GM19035 (cell line): ENCODE results near the gene LHFPL3.
"Not testable (repeated sequence)": the region's sequence is repeated elsewhere in the genome, so short reads cannot be mapped to it uniquely, and the experiment has no call there.

ENCODE experiments used
- ATAC-seq: cut with Tn5 transposase; IDR thresholded peaks from one replicate; pipeline ENCODE4 v1.9.1; 2021; ENCODE audit not compliant: unreplicated experiment

The LHFPL3 gene

GRCh38 chr7:104891949-104892348 is 563.5 kb downstream of the LHFPL3 start:
- ATAC-seq = no peak

GRCh38 chr7:104894314-104894713 is 565.9 kb downstream of the LHFPL3 start:
- no peak for ATAC-seq

- no peak for ATAC-seq
Observed at GRCh38 chr7:104894726-104895521, 566.5 kb downstream of the LHFPL3 start.

GRCh38 chr7:104895522-104896236 is 567.3 kb downstream of the LHFPL3 start:
- no peak for ATAC-seq

GRCh38 chr7:104898434-104898833 is 570.0 kb downstream of the LHFPL3 start:
- no peak for ATAC-seq

GRCh38 chr7:104900525-104901239 is 572.3 kb downstream of the LHFPL3 start:
- ATAC-seq = no peak

- ATAC-seq = no peak
Observed at GRCh38 chr7:104901240-104901619, 572.8 kb downstream of the LHFPL3 start.

GRCh38 chr7:104902183-104902582 is 573.8 kb downstream of the LHFPL3 start:
- no peak for ATAC-seq

GRCh38 chr7:104903044-104903443 is 574.6 kb downstream of the LHFPL3 start:
- ATAC-seq = no peak

- no peak for ATAC-seq
Observed at GRCh38 chr7:104903846-104904245, 575.4 kb downstream of the LHFPL3 start.

GRCh38 chr7:104906032-104906431 is 577.6 kb downstream of the LHFPL3 start:
- no peak for ATAC-seq

GRCh38 chr7:104906556-104906955 is 578.2 kb downstream of the LHFPL3 start:
- ATAC-seq = no peak

- ATAC-seq = no peak
Observed at GRCh38 chr7:104908636-104909035, 580.2 kb downstream of the LHFPL3 start.

GRCh38 chr7:104909096-104909495 is 580.7 kb downstream of the LHFPL3 start:
- ATAC-seq = no peak

- ATAC-seq = no peak
Observed at GRCh38 chr7:104914421-104914820, 586.0 kb downstream of the LHFPL3 start.

- no peak for ATAC-seq
Observed at GRCh38 chr7:104921596-104921995, 593.2 kb downstream of the LHFPL3 start.

- ATAC-seq = no peak
Observed at GRCh38 chr7:104922182-104923009, 594.0 kb downstream of the LHFPL3 start.

- ATAC-seq = peak; percentile 98
Observed at GRCh38 chr7:104923010-104923421, 594.6 kb downstream of the LHFPL3 start.

- not testable (repeated sequence) for ATAC-seq
Observed at GRCh38 chr7:104926189-104926588, 597.8 kb downstream of the LHFPL3 start.

GRCh38 chr7:104926601-104927041 is 598.2 kb downstream of the LHFPL3 start:
- no peak for ATAC-seq

- no peak for ATAC-seq
Observed at GRCh38 chr7:104927055-104927454, 598.7 kb downstream of the LHFPL3 start.
